HG03108 (cell line): ENCODE measurements around the gene HAP1.
"Not testable (repeated sequence)": the region's sequence is repeated elsewhere in the genome, so short reads cannot be mapped to it uniquely, and the experiment has no call there.

ENCODE experiments used
- ATAC-seq: cut with Tn5 transposase; IDR thresholded peaks from one replicate; pipeline ENCODE4 v1.9.1; 2021; ENCODE audit warnings: moderate library complexity; ENCODE audit not compliant: unreplicated experiment

Gene HAP1

DNA sequence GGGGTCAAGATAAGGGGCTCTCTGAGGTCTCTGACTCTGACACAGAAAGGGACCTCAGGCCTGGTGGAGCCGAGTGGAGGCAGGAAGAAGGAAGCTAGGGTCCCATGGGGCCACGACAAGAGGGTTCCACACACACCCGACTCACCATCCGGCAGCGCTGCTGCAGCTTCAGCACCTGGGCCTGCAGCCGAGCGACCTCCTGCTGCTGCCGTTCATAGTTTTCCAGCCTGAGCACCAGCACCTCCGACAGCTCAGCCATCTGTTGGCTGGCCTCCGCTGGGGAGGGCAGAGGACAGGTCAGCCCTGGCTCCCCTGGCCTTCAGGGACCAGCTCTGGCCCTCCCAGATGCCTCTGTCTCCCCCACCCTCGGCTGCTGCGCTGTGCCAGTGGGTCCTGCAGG lies 6.4 kb downstream of the HAP1 start:
- ATAC-seq, result no peak

- ATAC-seq, result no peak
These were observed 9.3 kb downstream of the HAP1 start for GRCh38 chr17:41725134-41725533.

- no peak for ATAC-seq
These were observed 9.9 kb downstream of the HAP1 start for GRCh38 chr17:41724476-41725050.

- no peak for ATAC-seq
These were observed 10.5 kb downstream of the HAP1 start for GRCh38 chr17:41723801-41724475.

DNA sequence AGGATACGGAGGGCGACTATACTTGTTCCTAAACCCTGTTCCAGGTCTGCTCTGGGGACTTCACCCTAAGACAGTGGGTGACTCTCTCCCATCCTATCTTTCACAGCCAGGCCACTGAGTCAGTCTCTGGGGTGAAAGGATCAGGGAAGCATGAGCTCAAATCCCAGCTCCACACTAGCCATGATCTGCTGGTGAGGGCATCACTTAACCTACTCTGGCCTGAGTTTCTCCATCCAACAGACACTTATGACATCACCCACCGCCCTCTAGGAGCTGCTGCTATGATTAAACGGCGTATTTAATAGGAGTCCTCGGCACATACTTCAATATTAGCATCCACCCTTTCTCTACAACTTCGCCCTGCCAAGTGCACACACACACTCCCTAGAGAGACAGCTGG lies 12.2 kb downstream of the HAP1 start:
- no peak for ATAC-seq

DNA sequence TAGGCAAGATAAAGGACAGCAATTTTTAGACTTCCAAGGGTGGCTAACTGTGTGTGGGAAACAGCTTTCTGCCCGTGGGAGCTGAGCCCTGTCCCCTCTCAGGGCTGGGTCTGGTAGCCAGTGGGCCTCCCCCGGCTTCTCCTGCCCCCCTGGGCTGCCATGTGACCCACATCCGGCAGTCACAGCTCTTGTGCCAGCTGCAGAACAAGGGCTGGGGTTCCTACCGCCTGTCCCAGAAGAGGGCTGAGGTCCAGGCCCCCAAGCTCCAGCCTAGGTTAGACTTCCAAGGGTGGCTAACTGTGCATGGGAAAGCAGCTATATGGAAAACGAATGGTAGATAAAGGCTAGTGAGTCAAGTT lies 16.2 kb downstream of the HAP1 start:
- no peak for ATAC-seq

DNA sequence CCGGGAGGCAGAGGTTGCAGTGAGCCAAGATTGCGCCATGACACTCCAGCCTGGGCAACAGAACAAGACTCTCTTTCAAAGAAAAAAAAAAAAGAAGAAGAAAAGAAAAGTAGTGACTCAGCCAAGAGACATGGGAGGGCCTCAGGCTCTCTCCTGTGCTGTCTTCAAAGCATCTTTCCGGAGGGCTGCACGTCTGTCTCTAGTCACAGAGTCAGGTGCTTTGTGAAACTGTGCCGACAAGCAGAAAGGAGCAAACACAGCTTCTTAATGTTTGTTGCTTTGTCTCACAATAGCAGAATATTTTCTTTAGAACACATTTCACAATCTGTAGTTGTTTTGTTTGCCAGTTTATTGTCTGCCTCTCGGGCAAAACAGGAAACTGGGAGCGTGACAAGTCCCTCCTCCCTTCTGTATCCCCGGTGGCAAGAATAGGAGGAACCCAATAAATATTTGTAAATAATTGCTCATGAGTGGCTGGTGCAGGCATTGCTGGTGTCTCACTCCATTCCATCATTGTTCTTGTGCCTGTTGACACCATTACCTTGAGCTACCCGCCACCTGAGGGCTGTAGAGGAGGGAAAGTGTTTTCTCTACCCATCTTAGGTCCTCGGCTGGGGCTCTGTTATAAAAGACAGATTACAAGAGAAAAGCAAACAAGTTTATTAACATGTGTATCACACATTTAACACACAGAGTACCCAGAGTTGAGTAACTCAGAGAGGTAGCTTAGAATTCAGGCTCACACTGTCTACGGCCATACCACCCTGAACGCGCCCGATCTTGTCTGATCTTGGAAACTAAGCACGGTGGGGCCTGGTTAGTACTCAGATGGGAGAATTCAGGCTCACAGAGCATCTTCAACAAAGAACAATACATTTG lies 16.8 kb downstream of the HAP1 start:
- ATAC-seq, result no peak

DNA sequence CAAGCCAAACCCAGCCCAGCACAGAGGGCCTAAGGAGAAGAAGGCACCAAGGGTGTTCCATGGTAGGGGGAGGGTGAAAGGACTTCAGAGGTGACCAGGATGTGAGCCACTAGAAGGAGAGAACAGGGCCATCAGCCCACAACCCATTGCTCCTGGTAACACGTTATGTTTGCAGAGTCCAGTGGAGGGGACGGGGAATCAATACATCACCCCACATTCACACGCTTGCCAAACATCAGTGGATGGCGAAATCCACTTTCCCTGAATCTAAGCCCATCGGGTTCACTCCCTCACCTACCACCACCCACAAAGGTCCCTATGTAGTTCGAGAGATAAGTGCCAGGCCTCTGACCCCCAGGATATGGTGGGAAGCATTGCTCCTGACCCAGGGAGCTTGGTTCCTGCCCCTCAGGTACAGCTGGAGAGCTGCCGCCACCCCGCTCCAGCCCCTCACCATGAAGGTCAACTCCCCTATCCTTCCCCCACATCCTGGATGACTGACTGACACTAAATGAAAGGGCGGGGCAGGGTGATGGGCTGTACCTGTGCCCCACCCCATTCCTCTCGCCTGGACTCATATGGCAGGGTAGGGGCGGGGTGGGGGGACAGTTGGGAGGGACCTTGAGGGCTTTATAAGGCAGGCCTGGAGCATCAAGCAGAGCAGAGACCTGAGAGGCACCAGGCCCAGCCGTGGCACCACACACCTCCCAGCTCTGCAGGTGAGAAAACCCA lies 22.6 kb downstream of the HAP1 start, which contains the start of gene GAST:
TSS of gene GAST (plus strand) at position 663 of the 732 bp plus-strand sequence. CDS start 3,106 bp downstream, outside the sequence.
- ATAC-seq, result no peak

GRCh38 chr17:41710472-41711090 lies 23.9 kb downstream of the HAP1 start:
- no peak for ATAC-seq

DNA sequence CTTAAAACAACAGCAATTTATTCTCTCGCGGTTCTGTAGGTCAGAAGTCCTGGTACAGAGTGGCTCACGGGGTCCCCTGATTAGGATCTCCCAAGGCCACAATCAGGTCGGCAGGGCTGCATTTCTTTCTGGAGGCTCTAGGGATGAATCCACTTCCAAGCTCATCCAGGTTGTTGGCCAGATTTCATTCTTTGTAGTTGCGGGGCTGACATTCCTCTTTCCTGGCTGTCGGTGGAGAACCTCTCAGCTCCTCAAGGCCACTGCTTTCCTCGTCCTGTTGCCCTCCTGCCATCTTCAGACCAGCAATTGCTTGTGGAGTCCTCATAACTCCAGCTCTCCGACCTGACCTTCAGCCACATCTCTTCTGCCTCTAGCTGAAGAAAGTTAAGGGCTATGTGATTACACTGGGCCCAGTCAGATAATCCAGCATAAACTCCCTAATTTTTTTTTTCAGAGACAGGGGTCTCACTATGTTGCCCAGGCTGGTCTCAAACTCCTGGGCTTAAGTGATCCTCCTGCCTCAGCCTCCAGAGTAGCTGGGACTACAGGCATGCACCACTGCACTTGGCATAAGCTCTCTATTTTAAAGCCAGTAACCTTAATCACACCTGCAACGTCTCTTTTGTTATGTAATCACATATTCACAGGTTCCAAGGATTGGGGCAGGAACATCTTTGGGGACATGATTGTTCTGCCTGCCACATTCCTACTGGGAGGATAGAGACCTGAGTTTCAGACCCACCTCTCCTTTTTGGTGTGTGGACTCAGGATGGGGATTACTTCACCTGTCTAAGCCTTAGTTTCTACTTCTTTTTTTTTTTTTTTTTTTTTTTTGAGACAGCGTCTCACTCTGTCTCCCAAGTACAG lies 26.4 kb downstream of the HAP1 start:
- ATAC-seq, result no peak

GRCh38 chr17:41705271-41705991 lies 29.0 kb downstream of the HAP1 start:
- ATAC-seq, result no peak

DNA sequence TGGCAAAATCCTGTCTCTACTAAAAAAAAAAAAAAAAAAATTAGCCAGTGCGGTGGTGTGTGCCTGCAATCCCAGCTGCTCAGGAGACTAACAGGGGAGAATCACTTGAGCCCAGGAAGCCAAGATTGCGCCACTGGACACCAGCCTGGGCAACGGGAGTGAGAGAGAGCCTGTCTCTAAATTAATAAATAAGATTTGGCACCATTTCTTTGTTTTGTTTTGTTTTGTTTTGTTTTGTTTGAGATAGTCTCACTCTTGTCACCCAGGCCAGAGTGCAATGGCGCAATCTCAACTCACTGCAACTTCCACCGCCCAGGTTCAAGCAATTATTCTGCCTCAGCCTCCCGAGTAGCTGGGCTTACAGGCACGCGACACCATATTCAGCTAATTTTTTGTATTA lies 31.7 kb downstream of the HAP1 start:
- ATAC-seq, result no peak

DNA sequence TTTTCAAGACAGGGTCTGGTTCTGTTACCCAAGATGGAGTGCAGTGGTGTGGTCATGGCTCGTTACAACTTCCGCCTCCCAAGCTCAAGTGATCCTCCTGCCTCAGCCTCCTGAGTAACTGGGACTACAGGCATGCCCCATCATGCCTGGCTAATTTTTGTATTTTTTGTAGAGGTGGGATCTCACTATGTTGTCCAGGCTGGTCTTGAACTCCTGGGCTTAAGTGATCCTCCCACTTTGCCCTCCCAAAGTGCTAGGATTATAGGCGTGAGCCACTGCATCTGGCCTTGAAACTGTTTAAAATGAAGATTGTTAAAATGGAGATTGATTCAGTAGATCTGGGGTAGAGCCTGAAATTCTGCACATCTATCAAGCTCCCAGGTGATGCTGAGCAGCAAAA lies 33.6 kb downstream of the HAP1 start:
- ATAC-seq, result not testable (repeated sequence)

GRCh38 chr17:41697122-41697962 lies 37.1 kb downstream of the HAP1 start:
- no peak for ATAC-seq

GRCh38 chr17:41695954-41696757 lies 38.3 kb downstream of the HAP1 start:
- no peak for ATAC-seq

DNA sequence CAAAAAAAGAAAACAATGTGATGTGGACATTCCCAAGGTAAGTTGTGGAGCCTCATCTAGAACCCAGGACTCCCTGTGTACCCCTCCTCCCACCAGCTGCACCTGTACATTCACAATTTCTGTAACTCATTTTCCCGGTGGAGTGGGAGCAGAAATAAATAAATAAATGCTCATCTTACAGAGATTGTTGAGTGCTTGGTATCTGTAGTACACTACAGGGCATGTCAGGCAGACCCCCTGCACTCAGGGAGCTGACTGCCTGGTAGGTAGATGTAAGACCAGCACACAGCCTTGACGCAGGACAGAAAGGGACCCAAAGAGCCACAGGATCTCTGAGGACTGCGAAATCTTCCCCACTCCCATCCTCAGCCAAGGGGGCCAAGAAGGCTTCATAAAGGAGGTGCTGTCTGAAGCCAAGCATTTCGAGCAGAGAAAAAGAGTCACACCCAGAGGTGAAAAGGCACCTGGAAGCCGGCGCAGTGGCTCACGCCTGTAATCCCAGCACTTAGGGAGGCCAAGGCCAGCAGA lies 39.2 kb downstream of the HAP1 start:
- ATAC-seq, result no peak
